ENCODE results near the gene DUSP9.

Gene DUSP9

DNA sequence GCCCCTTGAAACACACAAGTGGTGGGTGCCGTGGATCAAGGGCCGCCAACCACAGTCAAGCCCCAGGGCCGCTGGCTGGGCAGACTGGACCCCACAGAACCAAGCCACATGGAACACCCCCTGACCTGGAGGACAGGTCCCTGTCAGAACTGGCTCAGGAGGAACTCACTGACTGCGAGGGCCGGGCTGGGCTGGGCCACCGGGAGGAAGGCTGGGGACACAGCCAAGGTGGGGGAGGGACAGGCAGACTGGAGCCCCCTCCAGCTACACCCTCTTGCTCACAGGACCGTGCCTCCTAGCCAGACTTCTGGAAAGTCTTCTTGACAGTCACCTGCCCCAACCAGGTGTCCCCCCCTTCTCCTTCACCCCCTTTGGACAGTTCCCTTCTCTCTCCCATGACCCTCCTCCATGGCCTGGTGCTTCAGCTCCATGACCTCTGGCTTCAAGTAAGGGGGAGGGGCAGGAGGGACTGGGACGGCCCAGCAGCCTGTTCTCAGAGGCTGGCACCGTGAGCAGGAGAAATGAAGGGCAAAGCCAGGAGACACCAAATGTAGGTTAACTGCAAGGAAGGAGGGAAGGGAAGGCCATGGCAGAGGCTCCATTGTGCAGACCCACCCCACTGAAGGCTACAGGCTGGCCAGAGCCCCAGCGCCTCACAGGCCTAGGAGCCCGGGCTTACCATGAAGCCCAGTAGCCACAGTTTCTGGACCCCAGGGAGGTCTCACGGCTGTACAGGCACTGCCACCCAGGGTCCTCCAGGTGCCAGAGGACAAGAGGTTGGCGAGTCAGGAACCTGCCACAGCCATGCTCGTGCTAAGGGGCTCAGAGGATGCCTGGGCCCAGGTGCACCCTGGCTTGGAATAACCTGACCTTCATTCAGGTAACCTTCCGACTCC lies 22.6 kb upstream of the DUSP9 start:
- no peaks in the 10 kb centered on the region for H3K36me3 ChIP-seq (ENCODE audit: control insufficient read depth, insufficient read depth, low read length)
- no peak overlapping the region for H3K9ac ChIP-seq (ENCODE audit: low read length)
- no peak overlapping the region for H3K4me3 ChIP-seq (ENCODE audit: low read length)
- no peaks in the 10 kb centered on the region for H3K9me3 ChIP-seq (ENCODE audit: control insufficient read depth, low read length)
- no peaks in the 10 kb centered on the region for H3K27me3 ChIP-seq (ENCODE audit: control insufficient read depth, insufficient read depth, low read length)
- H3K4me1 ChIP-seq (ENCODE audit: control insufficient read depth, insufficient read depth, low read length): no peaks in the 10 kb centered on the region

DNA sequence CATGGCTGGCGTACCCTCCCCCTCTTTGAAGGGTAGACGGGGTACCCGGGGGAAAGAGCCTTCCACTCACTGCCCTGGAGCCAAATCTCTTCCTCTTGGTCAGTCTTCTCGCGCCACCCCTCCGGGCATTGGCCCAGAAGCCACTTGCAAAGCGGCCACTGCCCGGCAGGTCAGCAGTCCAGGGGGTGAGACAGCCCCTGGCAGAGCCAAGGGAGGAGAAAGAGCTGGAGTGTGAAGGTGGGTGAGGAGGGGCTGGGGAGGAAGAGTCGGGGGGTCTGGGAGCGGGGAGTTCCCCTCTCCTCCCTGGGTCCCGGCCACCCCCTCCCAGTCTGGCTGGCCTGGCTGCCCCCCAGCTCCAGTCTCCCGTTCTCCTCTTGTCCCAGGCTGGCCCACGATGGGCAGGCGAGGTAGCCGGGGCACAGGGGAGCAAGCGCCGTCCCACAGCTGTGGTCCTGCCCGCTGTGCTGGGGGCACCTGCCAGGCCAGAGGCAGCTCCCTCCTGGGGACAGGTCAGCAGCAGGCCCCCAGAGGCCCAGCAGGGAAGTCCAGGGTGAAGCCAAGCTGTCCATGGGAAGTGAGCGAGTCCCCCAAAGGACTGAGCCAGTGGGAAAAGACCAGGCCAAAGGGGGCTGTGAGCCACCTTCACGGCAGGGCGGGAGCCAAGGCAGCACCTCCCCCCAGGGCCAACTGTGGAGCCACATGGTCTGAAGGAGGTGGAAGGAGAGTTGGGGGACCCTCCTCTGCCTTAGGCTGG lies 21.6 kb upstream of the DUSP9 start:
- Histone ChIP-seq H3K9ac (ENCODE audit: low read length) (no peak overlapping the region), H3K27me3 (ENCODE audit: control insufficient read depth, insufficient read depth, low read length) (no peaks in the 10 kb centered on the region), H3K4me3 (ENCODE audit: low read length) (no peak overlapping the region)

DNA sequence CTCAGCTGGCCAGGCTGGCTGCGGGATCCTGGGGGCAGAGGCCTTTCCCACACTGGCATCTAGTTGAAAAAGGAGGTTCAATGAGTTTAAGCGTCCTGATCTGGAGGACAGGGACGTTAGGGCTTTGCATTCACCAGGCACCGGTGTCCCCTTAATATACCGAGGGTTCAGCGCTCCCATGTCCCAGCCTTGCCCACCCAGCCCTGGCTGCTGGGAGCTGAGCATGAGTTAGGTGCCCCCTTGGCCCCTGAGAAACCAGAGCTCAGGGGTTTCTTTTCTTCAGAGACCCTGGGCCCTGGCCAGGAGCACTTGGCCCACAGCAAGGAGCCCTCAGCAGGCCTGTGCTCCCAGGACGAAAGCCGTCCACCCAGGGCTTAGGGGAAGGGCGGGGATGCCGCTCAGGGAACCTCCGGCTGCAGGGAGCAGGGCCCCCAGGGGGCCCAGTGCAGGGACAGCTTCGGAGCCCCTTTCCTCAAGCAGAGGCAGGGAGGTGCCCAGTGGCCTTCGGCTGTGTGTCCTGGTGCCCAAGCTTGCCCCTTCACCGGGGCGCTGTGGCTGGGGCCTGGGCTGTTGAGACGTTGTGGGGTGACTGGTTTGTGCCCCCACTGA lies 20.9 kb upstream of the DUSP9 start:
- H3K9me3 ChIP-seq (ENCODE audit: control insufficient read depth, low read length): no peaks in the 10 kb centered on the region
- H3K4me3 ChIP-seq (ENCODE audit: low read length): no peak overlapping the region
- H3K9ac ChIP-seq (ENCODE audit: low read length): no peak overlapping the region
- H3K4me1 ChIP-seq (ENCODE audit: control insufficient read depth, insufficient read depth, low read length): no peaks in the 10 kb centered on the region
- no peaks in the 10 kb centered on the region for H3K36me3 ChIP-seq (ENCODE audit: control insufficient read depth, insufficient read depth, low read length)
- H3K27me3 ChIP-seq (ENCODE audit: control insufficient read depth, insufficient read depth, low read length): no peaks in the 10 kb centered on the region

More for the DNA sequence above, 21.6 kb upstream of the DUSP9 start:
- no peaks in the 10 kb centered on the region for H3K4me1 ChIP-seq (ENCODE audit: control insufficient read depth, insufficient read depth, low read length)
- no peaks in the 10 kb centered on the region for H3K36me3 ChIP-seq (ENCODE audit: control insufficient read depth, insufficient read depth, low read length)
- no peaks in the 10 kb centered on the region for H3K9me3 ChIP-seq (ENCODE audit: control insufficient read depth, low read length)

DNA sequence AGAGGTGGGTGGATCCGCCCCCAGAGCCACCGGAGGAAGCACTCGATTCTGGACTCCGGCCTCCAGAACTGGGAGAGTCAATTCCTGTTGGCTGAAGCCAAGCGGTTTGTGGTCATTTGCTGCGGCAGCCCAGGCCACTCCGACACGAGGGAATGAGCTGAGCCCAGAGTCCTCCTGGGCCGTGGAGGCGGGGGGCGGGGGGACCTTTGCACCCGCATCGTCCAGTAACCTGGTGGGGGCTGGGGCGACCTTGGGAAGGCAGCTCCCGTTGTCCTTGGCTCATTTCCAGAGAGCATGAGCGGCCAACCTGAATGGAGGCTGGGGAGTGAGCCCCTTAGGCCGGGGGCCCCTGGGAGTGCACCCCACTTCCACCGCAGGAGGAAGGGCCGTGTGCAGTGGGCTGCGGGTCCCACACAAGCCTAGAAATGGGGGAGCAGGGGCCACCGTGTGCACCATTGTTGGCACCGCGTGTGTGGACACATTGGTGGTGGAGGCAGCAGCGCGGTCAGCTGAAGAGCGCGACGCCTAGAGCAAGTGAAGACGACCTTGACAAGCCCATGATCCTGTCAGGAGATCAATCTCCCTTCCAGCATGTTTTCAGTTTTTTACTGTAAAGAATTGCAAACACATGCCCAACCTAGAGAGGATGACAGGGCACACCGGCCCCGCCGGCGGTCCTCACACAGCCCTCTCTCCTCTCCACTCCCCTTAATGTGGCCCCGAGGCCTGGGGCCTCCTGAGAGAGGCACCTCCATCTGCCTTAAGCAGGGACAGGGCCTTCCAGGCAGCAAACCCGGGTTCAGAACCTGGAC lies 19.9 kb upstream of the DUSP9 start:
- Histone ChIP-seq H3K4me3 (ENCODE audit: low read length) (no peak overlapping the region), H3K9me3 (ENCODE audit: control insufficient read depth, low read length) (no peaks in the 10 kb centered on the region), H3K36me3 (ENCODE audit: control insufficient read depth, insufficient read depth, low read length) (no peaks in the 10 kb centered on the region), H3K9ac (ENCODE audit: low read length) (no peak overlapping the region), H3K4me1 (ENCODE audit: control insufficient read depth, insufficient read depth, low read length) (no peaks in the 10 kb centered on the region), H3K27me3 (ENCODE audit: control insufficient read depth, insufficient read depth, low read length) (no peaks in the 10 kb centered on the region)

DNA sequence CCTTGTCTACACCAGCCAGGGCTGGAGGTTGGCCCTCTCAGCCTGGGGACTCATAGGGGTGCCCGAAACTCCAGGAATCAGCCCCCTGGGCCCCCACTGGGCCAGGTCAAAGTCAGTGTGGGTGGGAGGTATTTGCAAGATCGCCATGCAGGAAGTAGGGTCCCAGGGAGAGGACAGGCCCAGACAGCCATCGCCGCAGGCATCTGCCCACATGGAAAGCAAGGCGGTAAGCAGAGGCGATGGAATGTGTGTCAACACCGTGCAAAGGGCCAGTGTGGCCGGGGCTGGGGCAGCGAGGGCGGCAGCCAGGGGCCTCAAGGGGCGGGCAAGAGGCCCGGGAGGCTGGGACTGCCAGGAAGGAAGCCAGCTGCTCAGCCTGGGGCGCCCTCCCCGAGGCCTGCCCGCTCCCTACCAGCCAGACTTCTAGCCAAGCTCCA lies 19.3 kb upstream of the DUSP9 start:
- no peaks in the 10 kb centered on the region for H3K27me3 ChIP-seq (ENCODE audit: control insufficient read depth, insufficient read depth, low read length)
- H3K9ac ChIP-seq (ENCODE audit: low read length): no peak overlapping the region
- H3K4me1 ChIP-seq (ENCODE audit: control insufficient read depth, insufficient read depth, low read length): no peaks in the 10 kb centered on the region
- no peak overlapping the region for H3K4me3 ChIP-seq (ENCODE audit: low read length)
- no peaks in the 10 kb centered on the region for H3K36me3 ChIP-seq (ENCODE audit: control insufficient read depth, insufficient read depth, low read length)
- no peaks in the 10 kb centered on the region for H3K9me3 ChIP-seq (ENCODE audit: control insufficient read depth, low read length)

DNA sequence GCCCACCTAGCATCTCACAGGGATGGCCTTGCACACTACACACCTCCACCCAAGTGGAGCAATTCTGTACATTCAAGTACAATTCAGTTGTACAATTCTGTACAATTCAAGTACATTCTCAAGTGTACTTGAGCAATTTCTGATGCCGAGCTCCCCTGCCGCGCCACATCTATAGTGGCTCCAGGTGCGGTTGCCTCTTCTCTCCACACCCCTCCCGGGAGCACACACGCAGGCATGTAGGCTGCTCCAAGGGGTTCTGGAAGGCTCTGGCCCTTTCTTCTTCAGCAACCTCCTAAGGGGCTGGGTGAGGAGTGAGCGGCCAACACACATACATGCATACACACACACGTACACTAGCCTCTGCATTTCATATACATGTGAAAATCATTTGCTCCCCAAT lies 18.9 kb upstream of the DUSP9 start:
- H3K36me3 ChIP-seq (ENCODE audit: control insufficient read depth, insufficient read depth, low read length): no peaks in the 10 kb centered on the region
- no peaks in the 10 kb centered on the region for H3K27me3 ChIP-seq (ENCODE audit: control insufficient read depth, insufficient read depth, low read length)
- no peak overlapping the region for H3K4me3 ChIP-seq (ENCODE audit: low read length)
- H3K9ac ChIP-seq (ENCODE audit: low read length): no peak overlapping the region
- no peaks in the 10 kb centered on the region for H3K9me3 ChIP-seq (ENCODE audit: control insufficient read depth, low read length)
- H3K4me1 ChIP-seq (ENCODE audit: control insufficient read depth, insufficient read depth, low read length): no peaks in the 10 kb centered on the region

DNA sequence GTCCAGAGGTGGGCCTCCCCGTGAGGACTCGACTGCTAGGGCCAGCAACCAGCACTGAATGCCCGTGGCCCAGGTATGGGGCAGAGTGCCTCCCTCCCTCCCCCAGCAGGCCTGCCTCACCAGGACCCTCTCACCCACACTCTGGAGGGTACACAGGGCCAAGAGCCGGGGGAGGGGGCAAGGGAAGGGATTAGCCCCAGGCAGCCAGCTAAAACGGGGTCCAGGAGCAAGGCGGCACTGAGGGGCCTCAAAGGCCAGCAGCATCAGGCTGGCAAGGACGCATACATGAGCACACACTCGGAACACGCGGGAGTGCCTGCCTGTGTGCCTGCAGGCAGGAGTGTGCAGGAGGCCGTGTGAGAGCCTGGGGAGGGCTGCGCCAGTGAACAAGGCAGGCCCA lies 18.3 kb upstream of the DUSP9 start:
- no peaks in the 10 kb centered on the region for H3K9me3 ChIP-seq (ENCODE audit: control insufficient read depth, low read length)
- H3K4me1 ChIP-seq (ENCODE audit: control insufficient read depth, insufficient read depth, low read length): no peaks in the 10 kb centered on the region
- H3K4me3 ChIP-seq (ENCODE audit: low read length): no peak overlapping the region
- no peak overlapping the region for H3K9ac ChIP-seq (ENCODE audit: low read length)
- H3K36me3 ChIP-seq (ENCODE audit: control insufficient read depth, insufficient read depth, low read length): no peaks in the 10 kb centered on the region
- no peaks in the 10 kb centered on the region for H3K27me3 ChIP-seq (ENCODE audit: control insufficient read depth, insufficient read depth, low read length)

DNA sequence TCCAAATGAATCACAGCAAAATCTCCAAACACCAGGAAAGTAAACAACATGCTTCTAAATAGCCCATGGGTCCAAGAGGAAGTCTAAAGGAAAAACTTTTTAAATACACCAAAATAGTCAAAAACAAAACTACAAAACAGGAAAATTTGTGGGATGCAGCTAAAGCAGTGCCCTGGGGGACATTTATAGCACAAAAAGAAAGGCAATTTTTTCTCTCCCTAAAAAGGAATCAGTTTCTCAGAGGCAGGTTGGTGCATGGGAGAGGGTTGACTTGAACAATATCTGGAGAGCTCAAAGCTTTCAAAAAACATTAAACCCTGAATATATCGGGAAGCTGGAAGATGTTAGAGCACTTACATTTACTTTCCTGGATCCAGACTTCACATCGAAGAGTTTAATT lies 15.7 kb upstream of the DUSP9 start:
- H3K9ac ChIP-seq (ENCODE audit: low read length): no peak overlapping the region
- peaks cover 4% of the 10 kb centered on the region for H3K27me3 ChIP-seq (ENCODE audit: control insufficient read depth, insufficient read depth, low read length)
- H3K4me1 ChIP-seq (ENCODE audit: control insufficient read depth, insufficient read depth, low read length): no peaks in the 10 kb centered on the region
- no peaks in the 10 kb centered on the region for H3K36me3 ChIP-seq (ENCODE audit: control insufficient read depth, insufficient read depth, low read length)
- H3K4me3 ChIP-seq (ENCODE audit: low read length): no peak overlapping the region
- H3K9me3 ChIP-seq (ENCODE audit: control insufficient read depth, low read length): no peaks in the 10 kb centered on the region

DNA sequence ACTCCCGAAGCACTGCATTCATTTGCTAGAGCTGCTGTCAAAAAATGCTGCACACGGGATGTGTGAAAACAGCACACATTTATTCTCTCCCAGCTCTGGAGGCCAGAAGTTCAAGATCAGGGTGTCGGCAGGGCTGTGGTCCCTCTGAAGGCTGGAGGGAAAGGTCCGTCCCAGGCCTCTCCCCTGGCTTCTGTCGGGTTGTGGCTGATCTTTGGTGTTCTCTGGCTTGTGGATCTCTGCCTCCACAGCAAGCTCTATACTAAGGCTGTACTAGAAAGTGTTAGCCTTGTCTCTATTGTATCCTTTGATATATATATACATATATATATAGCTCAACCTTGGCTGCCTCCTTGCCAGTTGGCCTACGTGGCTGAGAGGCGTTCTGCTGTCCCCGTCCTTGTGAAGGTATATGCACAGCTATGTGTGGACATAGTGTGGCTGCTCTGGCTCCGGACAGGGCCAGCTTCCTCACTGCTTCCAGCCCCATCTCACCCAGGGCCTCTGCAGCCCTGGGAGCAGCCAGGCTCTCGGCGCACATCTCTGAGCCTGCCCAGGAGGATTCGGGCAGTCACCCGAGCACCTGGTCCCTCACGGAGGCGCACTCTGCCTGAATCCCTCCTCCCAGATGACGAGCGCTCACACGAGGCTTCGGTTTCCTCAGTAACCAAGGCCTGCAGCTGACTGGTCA lies 15.0 kb upstream of the DUSP9 start:
- Histone ChIP-seq H3K36me3 (ENCODE audit: control insufficient read depth, insufficient read depth, low read length) (no peaks in the 10 kb centered on the region), H3K4me1 (ENCODE audit: control insufficient read depth, insufficient read depth, low read length) (no peaks in the 10 kb centered on the region), H3K4me3 (ENCODE audit: low read length) (no peak overlapping the region), H3K9ac (ENCODE audit: low read length) (no peak overlapping the region), H3K27me3 (ENCODE audit: control insufficient read depth, insufficient read depth, low read length) (peaks cover 4% of the 10 kb centered on the region), H3K9me3 (ENCODE audit: control insufficient read depth, low read length) (no peaks in the 10 kb centered on the region)

DNA sequence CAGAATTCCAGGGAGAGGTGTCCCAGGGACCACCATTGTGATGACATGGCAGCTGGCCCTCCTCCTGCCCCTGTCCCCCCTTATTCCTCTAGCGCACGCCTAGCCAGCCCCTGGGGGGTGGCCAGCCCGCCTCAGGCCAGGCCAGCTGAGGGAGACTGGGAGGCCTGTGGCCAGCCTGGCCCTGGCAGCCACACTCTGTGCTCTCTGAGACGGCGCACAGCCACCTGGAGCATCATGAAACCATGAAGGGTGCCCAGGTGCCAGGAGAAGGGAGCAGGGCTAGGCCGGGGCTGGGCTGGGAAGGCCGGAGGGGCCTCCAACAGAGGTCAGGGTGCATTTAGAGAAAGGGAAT lies 14.4 kb upstream of the DUSP9 start:
- H3K4me1 ChIP-seq (ENCODE audit: control insufficient read depth, insufficient read depth, low read length): no peaks in the 10 kb centered on the region
- no peak overlapping the region for H3K4me3 ChIP-seq (ENCODE audit: low read length)
- peaks cover 4% of the 10 kb centered on the region for H3K27me3 ChIP-seq (ENCODE audit: control insufficient read depth, insufficient read depth, low read length)
- H3K9me3 ChIP-seq (ENCODE audit: control insufficient read depth, low read length): no peaks in the 10 kb centered on the region
- no peak overlapping the region for H3K9ac ChIP-seq (ENCODE audit: low read length)
- no peaks in the 10 kb centered on the region for H3K36me3 ChIP-seq (ENCODE audit: control insufficient read depth, insufficient read depth, low read length)

DNA sequence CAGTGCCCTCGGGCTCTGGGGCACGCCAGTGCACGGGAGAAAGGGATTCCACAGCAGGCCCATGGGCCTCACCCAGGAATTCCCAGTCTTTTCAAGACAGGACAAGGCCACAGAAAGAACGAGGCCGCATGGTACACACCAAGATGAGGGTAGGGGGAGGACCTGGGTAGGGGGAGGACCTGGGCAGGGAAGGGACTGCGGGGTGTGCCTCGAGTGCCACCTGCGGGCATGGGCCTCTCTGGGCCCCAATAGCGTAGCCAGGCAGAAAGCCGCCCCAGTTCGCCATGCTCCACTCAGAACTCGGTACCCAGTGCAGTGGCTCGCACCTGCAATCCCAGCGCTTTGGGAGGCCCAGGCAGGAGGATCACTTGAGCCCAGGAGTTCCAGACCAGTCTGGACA lies 14.0 kb upstream of the DUSP9 start:
- no peaks in the 10 kb centered on the region for H3K36me3 ChIP-seq (ENCODE audit: control insufficient read depth, insufficient read depth, low read length)
- H3K9me3 ChIP-seq (ENCODE audit: control insufficient read depth, low read length): no peaks in the 10 kb centered on the region
- H3K27me3 ChIP-seq (ENCODE audit: control insufficient read depth, insufficient read depth, low read length): peaks cover 4% of the 10 kb centered on the region
- H3K9ac ChIP-seq (ENCODE audit: low read length): no peak overlapping the region
- H3K4me3 ChIP-seq (ENCODE audit: low read length): no peak overlapping the region
- no peaks in the 10 kb centered on the region for H3K4me1 ChIP-seq (ENCODE audit: control insufficient read depth, insufficient read depth, low read length)
